Posterior cingulate gyrus (tissue), 11 donors: ENCODE data around the gene F2R.
"Not testable (repeated sequence)": the region's sequence is repeated elsewhere in the genome, so short reads cannot be mapped to it uniquely, and the experiment has no call there.

Experiments
- DNase-seq, 10 donors: peaks; one replicate each; pipeline versions ENCODE4 v3.0.0 to v3.0.0-alpha.2; 2020 to 2021; ENCODE audit warnings: mixed read lengths in 3 of 10
- intact Hi-C: fragments of 100-400 bp; cut with DNase I; formaldehyde crosslinking; loops from one replicate; pipeline ENCODE4 v1.15.1; 2023

The F2R gene

DNA sequence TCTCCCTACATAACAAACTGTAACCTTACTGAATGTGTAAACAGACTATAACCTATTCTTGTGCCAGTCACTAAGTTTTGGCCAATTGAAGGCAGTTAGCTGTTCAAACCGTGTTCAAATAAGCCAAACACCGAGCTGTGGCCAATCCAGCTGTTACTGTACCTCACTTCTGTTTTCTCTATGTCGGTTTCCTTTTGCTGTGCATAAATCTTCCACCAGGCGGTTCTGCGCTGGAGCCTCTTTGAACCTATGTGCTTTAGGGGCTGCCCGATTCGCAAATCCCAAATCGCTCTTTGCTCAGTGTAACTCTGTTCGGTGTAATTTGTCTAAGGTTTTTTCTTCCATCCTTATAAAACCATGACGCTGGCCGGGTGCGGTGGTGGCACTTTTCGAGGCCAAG lies 31.8 kb downstream of the F2R start:
- no peak for DNase-seq
- intact Hi-C loops = no loop called here

GRCh38 chr5:76751291-76751690 lies 35.4 kb downstream of the F2R start:
- intact Hi-C loops = no loop called here
- DNase-seq = no peak

DNA sequence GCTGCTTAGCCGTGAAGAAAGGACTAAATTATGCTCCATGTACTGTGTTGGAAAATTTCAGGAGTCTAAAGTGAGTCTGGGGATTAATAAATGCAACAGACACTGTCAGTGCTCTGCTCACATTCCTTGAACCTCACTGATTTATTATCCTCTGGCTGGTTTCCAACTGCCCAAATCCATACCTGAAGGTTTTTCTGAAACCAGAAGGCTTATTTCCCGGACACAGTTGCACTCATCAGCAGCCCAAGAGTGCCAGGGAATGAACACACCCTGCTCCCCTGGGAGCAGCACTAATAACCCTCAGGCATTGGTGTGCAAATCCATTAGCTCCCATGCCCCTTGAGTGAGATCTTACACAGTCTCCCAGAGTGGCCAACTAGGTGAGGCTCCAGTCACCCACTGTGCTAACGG lies 38.7 kb downstream of the F2R start:
- intact Hi-C loops = no loop called here
- no peak for DNase-seq

- intact Hi-C loops = no loop called here
- DNase-seq = no peak
These were observed 40.1 kb downstream of the F2R start for GRCh38 chr5:76755779-76756637.

GRCh38 chr5:76757049-76757448 lies 41.1 kb downstream of the F2R start:
- DNase-seq = no peak
- intact Hi-C loops = no loop called here

- intact Hi-C loops = not testable (repeated sequence)
These were observed 45.2 kb downstream of the F2R start for GRCh38 chr5:76761118-76761517.

GRCh38 chr5:76762484-76762883 lies 46.6 kb downstream of the F2R start:
- intact Hi-C loops = no loop called here
- DNase-seq = no peak

More at GRCh38 chr5:76761118-76761517, 45.2 kb downstream of the F2R start:
- DNase-seq = peak in 1 of 10 donors; percentile 19

- no peak for DNase-seq
- intact Hi-C loops = no loop called here
These were observed 47.2 kb downstream of the F2R start for GRCh38 chr5:76763136-76763535.

DNA sequence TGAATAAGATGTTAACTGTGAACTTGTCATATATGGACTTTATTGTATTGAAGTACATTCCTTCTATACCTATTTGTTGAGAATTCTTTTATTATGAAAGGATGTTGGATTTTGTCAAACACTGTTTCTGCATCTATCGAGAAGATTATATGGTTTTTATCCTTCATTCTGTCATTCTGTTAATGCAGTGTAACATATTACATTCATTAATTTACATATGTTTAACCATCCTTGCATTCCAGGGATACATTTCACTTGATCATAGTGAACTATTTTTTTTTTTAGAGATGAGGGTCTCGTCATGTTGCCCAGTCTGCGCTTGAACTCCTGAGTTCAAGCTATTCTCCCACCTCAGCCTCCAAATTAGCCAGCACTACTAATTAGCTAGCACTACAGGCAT lies 48.4 kb downstream of the F2R start:
- no peak for DNase-seq
- intact Hi-C loops = no loop called here

GRCh38 chr5:76765249-76765648 lies 49.3 kb downstream of the F2R start:
- intact Hi-C loops = no loop called here
- no peak for DNase-seq

- intact Hi-C loops = no loop called here
- DNase-seq = no peak
These were observed 50.8 kb downstream of the F2R start for GRCh38 chr5:76766746-76767145.

DNA sequence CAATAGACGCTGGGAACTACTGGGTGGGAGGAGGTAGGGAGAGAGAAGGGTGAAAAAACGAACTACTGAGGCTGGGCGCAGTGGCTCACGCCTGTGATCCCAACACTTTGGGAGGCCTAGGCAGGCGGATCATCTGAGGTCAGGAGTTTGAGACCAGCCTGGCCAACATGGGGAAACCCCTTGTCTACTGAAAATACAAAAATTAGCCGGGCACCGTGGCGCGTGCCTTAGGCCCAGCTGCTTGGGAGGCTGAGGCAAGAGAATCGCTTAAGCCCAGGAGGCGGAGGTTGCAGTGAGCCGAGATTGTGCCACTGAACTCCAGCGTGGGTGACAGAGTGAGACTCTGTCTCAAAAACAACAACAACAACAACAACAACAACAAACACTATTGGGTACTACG lies 55.1 kb downstream of the F2R start:
- intact Hi-C loops, DNase-seq: not testable (repeated sequence)

GRCh38 chr5:76771705-76772405 lies 55.9 kb downstream of the F2R start:
- DNase-seq = no peak
- intact Hi-C loops = no loop called here

GRCh38 chr5:76775921-76776320 lies 60.0 kb downstream of the F2R start:
- intact Hi-C loops = no loop called here
- DNase-seq = no peak

GRCh38 chr5:76776391-76776790 lies 60.5 kb downstream of the F2R start:
- no peak for DNase-seq
- intact Hi-C loops = no loop called here

DNA sequence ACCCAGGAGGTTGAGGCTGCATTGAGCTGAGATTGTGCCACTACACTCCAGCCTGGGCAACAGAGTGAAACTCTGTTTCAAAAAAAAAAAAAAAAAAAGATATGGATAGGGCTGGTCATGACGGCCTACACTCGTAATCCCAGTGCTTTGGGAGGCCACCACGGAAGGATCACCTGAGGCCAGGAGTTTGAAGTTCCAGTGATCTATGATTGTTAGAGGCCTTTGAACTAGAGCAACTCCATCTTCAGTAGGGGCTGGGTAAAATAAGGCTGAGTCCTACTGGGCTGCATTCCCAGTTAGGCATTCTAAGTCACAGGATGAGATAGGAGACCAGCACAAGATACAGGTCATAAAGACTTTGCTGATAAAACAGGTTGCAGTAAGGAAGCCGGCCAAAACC lies 64.7 kb downstream of the F2R start:
- DNase-seq, intact Hi-C loops: not testable (repeated sequence)

- intact Hi-C loops = no loop called here
These were observed 65.8 kb downstream of the F2R start for GRCh38 chr5:76781775-76782174.

DNA sequence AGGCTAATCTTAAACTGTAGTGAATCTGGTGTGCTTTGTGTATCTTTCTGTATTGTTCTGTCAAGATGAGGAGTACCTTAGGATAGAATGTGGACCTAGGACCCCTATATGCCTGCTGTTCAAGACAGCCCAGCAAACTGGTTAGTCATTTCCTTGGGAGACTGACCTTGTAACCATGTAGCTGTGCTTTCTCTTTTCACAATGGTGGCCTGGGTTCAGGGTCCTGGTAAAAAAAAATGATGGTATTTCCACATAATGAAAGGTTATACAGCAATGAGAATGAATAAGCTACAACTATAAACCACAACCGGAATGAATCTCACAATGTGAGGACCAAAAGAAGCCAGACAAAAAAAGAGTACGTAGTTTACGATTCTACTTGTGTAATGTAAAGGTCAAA lies 66.5 kb downstream of the F2R start:
- DNase-seq = no peak
- intact Hi-C loops = no loop called here

More at GRCh38 chr5:76781775-76782174, 65.8 kb downstream of the F2R start:
- no peak for DNase-seq
